H1 (cell line): ENCODE measurements around the gene CIC. TPM values are rescaled to one million over a fixed set of nuclear protein-coding genes. Genes with fewer than 3 reads are reported as not detected.
A peak's percentile ranks its signal among the peaks of the same experiment; 100 is the strongest.

ENCODE experiments used
- ASH2L ChIP-seq: fragments of 200-600, 300-600 bp; sonication (generic); IDR thresholded peaks from one replicate; pipeline ENCODE4 v1.7.1; 2017; ENCODE audit warnings: low read length
- ATF2 ChIP-seq: IDR thresholded peaks from 2 replicates; pipeline ENCODE4 v1.6.1; 2012; ENCODE audit warnings: low read length, inconsistent platforms
- CTBP2 ChIP-seq: IDR thresholded peaks from 2 replicates; pipeline ENCODE4 v1.7.0; 2011; ENCODE audit warnings: borderline replicate concordance, mild to moderate bottlenecking, moderate library complexity, mixed read lengths, low read length; ENCODE audit not compliant: insufficient read depth, insufficient read length
- E2F6 ChIP-seq: IDR thresholded peaks from 2 replicates; pipeline ENCODE4 v1.6.1; 2012; ENCODE audit warnings: inconsistent platforms
- EGR1 ChIP-seq: IDR thresholded peaks from 2 replicates; pipeline ENCODE4 v1.6.1; 2011; ENCODE audit warnings: low read depth, low read length, borderline replicate concordance
- JUN ChIP-seq: IDR thresholded peaks from 2 replicates; pipeline ENCODE4 v1.6.1; 2011; ENCODE audit warnings: low read depth, mild to moderate bottlenecking, improper control_type of control experiment, low read length
- JUND ChIP-seq: IDR thresholded peaks from 2 replicates; pipeline ENCODE4 v1.6.1; 2011; ENCODE audit warnings: mild to moderate bottlenecking, improper control_type of control experiment, low read length
- KDM4A ChIP-seq: IDR thresholded peaks from one replicate; pipeline ENCODE4 v1.7.1; 2012; ENCODE audit warnings: low read depth, mild to moderate bottlenecking, moderate library complexity, low read length, inconsistent platforms; ENCODE audit not compliant: severe bottlenecking
- MAFK ChIP-seq: IDR thresholded peaks from 2 replicates; pipeline ENCODE4 v1.6.1; 2012; ENCODE audit warnings: low read depth, mild to moderate bottlenecking, improper control_type of control experiment, low read length
- MAX ChIP-seq: IDR thresholded peaks from 2 replicates; pipeline ENCODE4 v1.6.1; 2012; ENCODE audit warnings: inconsistent platforms
- POLR2A ChIP-seq, 2 experiments: IDR thresholded peaks; 1 replicate in 1 of 2; 2 replicates in 1 of 2; pipeline ENCODE4 v1.6.1; 2011; ENCODE audit warnings: low read depth in 2 of 2, low read length in 2 of 2, mild to moderate bottlenecking in 2 of 2; ENCODE audit errors: control extremely low read depth in 1 of 2
- POLR2AphosphoS5 ChIP-seq: IDR thresholded peaks from 2 replicates; pipeline ENCODE4 v1.6.1; 2011; ENCODE audit warnings: low read depth, low read length
- RBBP5 ChIP-seq: IDR thresholded peaks from 2 replicates; pipeline ENCODE4 v1.7.1; 2012; ENCODE audit warnings: low read depth, mild to moderate bottlenecking, inconsistent platforms, low read length, moderate library complexity, borderline replicate concordance
- RXRA ChIP-seq: IDR thresholded peaks from 2 replicates; pipeline ENCODE4 v1.6.1; 2011; ENCODE audit warnings: low read depth, mild to moderate bottlenecking, low read length, moderate library complexity; ENCODE audit not compliant: insufficient read depth
- SIN3A ChIP-seq, 2 experiments: IDR thresholded peaks in 1 of 2; conservative IDR thresholded peaks in 1 of 2; 2 replicates each; pipeline ENCODE4 v1.6.1; 2011 to 2012; ENCODE audit warnings: low read length in 2 of 2, improper control_type of control experiment in 1 of 2, low read depth in 1 of 2, mild to moderate bottlenecking in 1 of 2
- TAF1 ChIP-seq: IDR thresholded peaks from 2 replicates; pipeline ENCODE4 v1.6.1; 2011; ENCODE audit warnings: mild to moderate bottlenecking, low read depth, low read length
- TEAD4 ChIP-seq: IDR thresholded peaks from 2 replicates; pipeline ENCODE4 v1.6.1; 2012; ENCODE audit warnings: low read depth, low read length, inconsistent platforms, mixed read lengths
- USF2 ChIP-seq: IDR thresholded peaks from 2 replicates; pipeline ENCODE4 v1.6.1; 2011; ENCODE audit warnings: low read length, improper control_type of control experiment
- YY1 ChIP-seq: IDR thresholded peaks from 2 replicates; pipeline ENCODE4 v1.6.1; 2011; ENCODE audit warnings: low read depth, mild to moderate bottlenecking, low read length
- polyA plus RNA-seq, 7 experiments: library from polyadenylated mRNA; depleted of rRNA in 3 of 7; stranded (reverse) in 5 of 7; unstranded in 2 of 7; fragments of >200 nt in 5 of 7; fragments of 200-250 nt in 2 of 7; gene quantifications; 1 replicate in 5 of 7; 2 replicates in 1 of 7; 4 replicates in 1 of 7; pipeline versions ENCODE4 v1.2.1 to v1.2.3, GENCODE V29; 2011 to 2013; ENCODE audit warnings: missing spikeins in 2 of 7, mixed read lengths in 2 of 7
- total RNA-seq: library from RNA; stranded (reverse); fragmentation: NEBNext Ultra II Directional; extraction: Animal tissue kit (Norgen Biotek cat#: 25700); gene quantifications from 2 replicates; pipeline ENCODE4 v1.2.1, GENCODE V29; 2021

CIC gene
- total and polyA plus RNA-seq, 2 of the 8 experiments (the other 6 are each of a cell fraction or from before 2014, with no cell fraction given) = 13.2 to 43.6 TPM

GRCh38 chr19:42268142-42268703 is 829 bp upstream of the CIC start (continued):
- TF ChIP-seq TEAD4 (no peak), SIN3A (conservative IDR thresholded peaks at IDR 0.05 in 1 of 2, IDR thresholded peaks at IDR 0.05 in 1 of 2; ENCODE audit: low read depth in 1 of 2, low read length in 2 of 2) (peak in 1 of 2 experiments; percentile 47; a peak in 2 of 4 replicates), KDM4A (peak; percentile 58), POLR2A (IDR thresholded peaks at IDR 0.05; ENCODE audit: control extremely low read depth in 1 of 2, low read depth in 2 of 2, low read length in 2 of 2) (peak in 1 of 2 experiments; percentile 60; a peak in 2 of 3 replicates), E2F6 (peak; percentile 21; the same call in 1 of the 2 replicates), JUND (peak; percentile 96), TAF1 (peak; percentile 58; the same call in 1 of the 2 replicates), USF2 (peak; percentile 69; the same call in 1 of the 2 replicates), YY1 (0 out of 2 replicates have a peak, but pooled peaks have one; percentile 6), JUN (peak; percentile 98), ASH2L (peak; percentile 52), MAFK (no peak), EGR1 (no peak), ATF2 (peak; percentile 100), POLR2AphosphoS5 (peak; percentile 47; the same call in 1 of the 2 replicates), RBBP5 (no peak), CTBP2 (peak; percentile 80), RXRA (no peak), MAX (peak; percentile 82)
